CD4-positive, alpha-beta T cell treated with Interleukin-6 at 100 ng/mL for 8 hours (primary cell): ENCODE data around the gene GLIS1.

Source experiments
- DNase-seq: peaks from one replicate; pipeline ENCODE4 v3.0.0-alpha.2; 2020; ENCODE audit warnings: mixed read lengths, low spot score

Gene GLIS1

DNA sequence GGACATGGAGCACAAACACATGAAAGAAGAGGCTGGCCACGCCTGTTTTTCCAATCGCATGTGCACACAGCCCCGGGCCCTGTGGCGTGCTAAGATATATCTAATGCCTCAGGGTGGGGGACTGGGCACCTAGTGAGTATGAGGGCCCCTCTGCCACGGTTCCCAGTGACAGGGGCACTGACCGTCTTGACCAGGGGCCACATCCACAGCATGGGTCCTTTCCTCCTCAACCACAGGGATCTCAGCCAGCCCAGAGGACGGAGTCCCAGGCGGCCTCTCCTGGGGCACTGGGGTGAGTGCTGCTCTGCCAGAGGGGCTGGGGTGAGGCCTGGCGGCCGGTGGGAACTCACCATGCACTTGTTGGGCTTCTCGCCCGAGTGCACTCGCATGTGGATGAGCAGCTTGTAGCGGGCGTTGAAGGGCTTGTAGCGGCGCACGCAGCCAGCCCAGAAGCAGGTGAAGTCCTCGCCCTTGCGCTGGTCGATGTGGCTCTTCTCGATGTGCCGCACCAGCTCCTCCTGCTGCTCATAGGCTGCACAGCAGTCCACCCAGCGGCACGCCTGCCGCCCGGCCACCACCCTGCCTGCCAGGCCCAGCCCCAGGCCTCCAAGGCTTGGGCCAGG lies 145.1 kb downstream of the GLIS1 start:
- no peak for DNase-seq

DNA sequence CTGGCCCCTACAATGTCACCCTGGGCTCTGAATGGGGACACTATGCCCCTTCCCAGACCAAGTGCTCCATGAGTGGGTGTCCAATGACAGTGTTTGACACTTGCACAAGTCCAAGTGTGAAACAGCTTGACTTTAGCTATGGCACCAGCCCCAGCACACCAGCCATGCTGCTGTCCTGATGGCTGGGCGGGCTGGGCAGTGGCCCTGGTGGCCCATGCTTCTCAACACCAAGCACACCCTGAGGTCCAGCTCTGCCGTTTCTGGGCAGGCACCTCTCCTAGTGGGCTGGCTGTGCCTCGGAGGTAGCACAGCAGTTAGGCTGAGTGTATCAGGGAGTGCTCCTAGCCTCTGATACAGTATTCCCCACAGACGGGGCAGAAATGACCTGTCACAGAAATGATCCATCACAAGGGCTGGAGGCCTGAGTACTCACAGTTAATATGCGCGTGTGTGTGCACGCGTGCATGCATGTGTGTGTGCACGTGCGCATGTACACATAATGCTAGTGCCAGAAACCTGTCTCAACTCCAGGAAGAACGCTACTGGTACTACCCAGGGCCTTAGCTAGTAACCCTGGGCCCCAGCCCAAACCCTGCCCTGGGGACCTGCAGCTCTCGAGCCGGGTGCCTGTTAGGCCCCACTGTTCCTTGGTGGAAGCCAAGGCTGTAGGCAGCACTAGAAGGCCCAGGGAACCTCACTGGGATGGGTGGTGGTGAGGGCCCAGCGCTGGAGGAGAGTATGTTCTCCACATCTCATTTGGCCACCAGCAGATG lies 145.8 kb downstream of the GLIS1 start:
- DNase-seq = no peak

DNA sequence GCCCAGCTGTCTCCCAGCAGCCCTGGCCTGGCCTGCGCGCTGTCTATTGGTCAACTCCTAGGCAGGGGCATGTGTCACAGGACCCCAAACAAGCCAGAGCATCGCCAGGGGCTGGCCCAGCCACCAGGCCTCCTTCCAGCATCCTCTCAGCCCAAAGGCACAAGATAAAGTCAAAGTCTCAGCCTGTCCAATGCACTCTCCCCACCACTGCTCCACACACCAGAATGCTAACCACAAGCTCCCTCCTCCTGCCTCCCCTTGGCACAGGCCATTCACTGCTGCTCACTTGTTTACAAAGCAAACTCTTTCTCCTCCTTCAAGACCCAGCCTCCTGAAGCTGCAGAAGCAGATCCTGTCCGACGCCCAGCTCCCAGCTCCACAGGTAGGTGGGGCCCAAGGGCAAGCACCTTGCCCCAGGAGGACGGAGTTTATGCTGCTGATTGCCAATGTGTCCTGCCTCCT lies 146.4 kb downstream of the GLIS1 start:
- no peak for DNase-seq

DNA sequence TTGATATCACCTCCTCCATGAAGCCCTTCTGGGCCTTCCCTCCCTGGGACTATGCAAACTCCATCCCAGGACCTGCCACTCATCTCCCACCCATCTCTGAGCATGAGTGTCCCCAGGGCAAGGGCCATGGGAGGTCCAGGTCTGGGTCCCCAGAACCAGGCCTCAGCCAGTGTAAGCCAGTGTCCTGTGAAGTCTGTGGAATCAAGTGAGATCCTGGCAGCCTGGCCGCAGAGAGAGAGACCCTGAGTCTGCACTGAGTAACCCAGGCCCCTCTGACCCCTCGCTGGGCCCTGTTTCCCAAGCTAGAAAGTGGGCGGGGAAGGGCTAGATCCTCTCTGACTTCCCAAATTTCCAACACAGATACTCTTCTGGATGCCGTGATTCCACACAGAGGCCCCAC lies 147.0 kb downstream of the GLIS1 start:
- DNase-seq = no peak

DNA sequence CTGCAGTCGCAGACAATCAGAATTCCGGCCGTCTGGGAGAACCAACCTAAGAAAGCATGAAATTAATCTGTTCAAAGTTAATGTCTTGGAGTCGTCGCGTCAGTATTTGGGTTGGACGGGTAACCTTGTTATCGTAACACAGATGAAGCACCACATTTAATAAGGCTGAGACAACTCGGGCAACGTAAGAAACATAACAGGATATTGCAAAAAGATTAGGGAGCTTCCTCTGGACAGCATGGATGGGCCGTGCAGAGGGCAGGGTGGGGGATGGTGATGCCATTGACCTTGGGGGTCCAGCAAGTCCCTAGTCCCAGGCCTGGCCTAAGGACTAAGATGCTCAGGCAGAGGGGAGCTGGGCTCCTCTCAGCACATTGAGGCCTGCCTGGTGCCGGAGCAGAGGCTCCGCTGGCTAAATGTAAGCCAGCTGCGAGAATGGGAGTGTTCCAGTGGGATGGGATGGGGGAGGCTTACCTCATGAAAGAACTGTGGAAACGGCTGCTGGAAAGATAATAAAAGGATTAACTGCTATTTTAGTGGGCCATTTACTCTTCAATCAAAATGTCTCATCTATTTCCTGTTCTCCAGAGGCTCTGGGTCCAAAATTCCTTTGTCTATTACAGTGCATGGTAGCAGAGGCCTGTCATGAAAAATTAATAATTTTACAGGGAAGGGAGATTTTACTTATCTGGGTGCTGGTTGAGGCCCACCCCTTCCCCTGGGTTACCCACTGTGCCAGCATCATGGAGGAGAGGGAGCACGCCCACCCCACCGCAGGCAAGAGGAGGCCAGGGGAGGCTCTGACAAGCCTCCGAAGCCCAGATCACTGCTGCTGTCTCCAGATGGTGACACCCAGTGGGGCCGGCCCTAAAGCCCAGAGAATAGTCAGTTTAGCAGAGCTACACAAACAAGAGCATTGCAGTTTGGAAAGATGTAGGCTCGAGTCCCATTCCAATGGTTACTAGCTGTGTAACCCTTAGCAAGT lies 148.1 kb downstream of the GLIS1 start:
- no peak for DNase-seq

DNA sequence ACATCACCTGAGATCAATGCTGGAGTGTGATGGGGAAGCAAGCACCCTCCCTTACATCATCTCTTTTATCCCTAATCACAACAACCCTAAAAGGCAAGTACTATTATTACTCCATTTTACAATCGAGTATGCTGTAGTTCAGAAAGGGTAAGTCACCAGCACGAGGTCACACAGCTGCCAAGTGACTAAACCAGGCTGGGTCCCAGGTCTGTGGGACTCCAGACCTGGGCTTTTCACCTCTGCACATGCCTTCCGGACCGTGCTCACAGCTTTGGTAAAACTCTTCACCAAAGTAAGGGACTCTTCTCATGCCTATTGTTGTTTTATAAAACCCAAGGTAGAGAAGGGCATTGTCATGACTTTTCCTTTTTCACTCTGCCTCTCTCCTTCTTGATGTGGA lies 148.9 kb downstream of the GLIS1 start:
- no peak for DNase-seq

DNA sequence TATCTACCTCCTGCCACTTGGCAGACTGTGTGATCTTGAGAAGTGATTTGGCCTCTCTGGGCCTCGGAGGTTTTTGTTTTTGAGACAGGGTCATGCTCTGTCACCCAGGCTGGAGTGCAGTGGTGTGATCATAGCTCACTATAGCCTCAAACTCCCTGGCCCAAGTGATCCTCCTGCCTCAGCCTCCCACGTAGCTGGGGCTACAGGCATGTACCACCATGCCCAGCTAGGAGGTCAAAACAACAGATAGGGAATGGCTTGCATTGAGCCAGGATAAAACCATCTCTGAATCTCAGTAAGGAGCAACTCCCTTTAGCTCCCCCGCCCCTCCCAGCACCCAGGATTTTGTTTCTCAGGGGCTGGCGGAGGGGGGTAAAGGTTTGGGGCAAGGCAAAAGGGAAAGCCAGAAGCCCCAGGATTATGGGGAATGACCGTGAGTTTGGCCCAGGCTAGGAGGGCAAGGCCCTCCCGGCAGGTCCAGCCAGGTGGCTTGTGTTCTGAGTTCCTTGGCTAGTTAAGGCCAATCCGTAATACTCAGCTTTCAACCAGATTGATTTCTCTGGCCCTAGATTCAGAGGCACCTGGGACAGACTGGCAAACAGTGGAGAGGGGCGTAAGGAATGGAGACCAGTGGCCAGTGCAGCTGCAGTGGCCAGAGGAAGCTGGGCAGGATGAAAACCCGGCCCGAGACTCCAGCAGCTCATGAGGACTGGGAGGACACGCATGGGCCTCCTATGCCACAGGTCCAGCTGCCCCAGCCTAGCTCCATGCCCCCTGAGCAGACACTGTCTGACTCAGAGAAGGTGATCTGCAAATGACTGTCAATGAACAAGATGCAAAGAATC lies 149.7 kb downstream of the GLIS1 start:
- DNase-seq = no peak

DNA sequence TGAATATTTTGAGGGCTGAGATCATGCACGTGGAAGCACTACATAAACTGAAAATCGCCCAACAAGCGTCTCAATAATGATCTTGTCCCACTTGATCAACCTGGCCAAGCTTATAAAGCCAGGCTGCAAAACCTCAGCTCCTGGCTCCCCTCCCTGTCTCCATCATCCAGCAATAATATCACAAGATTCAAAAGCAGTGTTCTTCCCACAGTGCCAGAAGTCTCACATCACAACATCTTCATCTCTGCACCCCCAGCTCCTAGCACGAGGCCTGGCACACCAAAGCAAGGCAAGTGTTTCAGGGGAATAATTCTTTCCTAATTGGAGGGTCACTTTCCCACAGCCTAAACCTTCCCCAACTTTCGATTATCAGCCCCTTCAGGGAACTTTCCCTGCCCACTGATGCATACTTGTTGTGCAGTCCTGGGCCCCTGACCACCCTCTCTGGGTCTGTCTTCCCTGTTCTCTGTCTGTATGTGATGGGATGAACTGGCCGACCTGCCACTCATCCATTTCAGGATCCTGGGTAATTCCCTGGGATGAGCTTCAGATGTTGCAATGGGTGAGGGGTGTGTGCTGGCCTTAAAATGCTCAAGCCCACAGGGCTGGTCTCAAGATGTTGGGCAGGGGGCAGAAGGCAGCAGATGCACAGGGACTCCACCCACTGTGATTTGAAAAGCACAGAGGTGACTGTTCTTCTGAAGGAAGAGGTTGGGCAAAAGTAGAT lies 150.7 kb downstream of the GLIS1 start:
- DNase-seq = no peak

DNA sequence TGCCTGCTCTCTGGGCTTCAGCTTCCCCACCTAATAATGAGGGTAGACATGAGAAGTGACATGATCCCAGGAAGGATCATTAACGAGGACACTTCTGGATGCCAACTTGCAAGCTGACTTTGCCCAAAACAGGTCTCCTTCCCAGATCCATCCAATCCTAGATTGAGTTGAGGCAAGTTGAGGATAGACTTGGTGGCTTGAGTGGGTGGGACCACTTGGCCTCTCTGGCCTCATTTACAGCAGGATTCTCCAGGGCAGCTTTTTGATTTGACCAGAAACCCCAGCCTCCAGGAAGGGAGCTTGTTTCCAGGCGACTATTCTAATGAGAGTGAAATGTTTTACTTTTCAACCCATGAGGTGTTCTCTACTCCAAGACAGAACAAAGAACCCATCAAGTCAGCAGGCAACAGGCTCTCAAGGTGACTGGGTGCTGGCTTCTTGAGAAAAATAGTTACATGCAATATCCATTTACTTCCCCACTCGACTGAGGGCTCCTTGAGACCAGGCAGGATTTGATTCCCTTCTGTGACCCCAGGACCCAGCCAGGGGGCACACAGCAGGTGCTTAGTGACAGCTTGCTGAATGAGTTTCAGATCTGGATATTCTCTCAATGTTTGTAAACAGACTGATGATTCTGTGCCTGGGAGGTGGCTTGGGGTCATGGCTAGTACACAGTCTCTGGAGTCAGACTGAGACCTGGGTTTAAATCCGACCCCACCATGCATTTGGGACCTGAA lies 151.5 kb downstream of the GLIS1 start:
- no peak for DNase-seq

DNA sequence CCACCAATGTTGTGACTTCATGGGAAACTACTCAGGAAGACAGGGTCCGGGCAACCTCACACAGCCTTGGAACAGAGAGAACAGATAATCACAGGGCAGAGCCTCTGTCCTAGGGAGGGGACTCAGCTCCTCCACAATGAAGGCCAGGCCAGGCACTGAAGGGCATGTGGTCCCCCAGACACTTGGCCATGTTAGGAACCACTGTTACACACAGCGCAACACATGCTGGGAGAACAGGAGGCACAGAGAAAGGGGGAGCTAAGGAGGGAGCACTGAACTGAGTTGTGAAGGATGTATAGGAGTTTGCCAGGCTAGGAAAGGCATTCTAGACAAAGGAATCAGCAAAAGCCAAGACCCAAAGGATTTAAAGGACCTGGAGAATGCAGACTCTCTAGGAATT lies 152.2 kb downstream of the GLIS1 start:
- DNase-seq = no peak

DNA sequence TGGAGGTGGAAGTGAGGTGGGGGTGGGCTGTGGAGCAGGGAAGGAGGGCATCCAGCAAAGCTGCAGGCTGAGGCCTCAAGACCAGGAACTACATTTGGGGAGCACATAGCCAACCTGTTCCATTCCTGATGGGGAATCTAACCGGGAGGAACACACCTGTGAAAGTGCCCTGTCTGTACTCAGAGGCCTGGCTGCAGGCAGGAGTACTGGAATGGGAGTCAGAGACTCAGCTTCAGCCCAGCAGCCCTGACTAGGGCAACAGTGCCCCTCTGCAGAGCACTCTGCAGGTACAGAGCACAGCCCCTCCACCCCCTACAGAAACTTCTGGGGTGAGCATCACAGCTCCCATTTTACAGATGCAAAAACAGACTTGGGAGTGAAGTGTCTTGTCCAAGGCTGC lies 153.4 kb downstream of the GLIS1 start:
- no peak for DNase-seq

DNA sequence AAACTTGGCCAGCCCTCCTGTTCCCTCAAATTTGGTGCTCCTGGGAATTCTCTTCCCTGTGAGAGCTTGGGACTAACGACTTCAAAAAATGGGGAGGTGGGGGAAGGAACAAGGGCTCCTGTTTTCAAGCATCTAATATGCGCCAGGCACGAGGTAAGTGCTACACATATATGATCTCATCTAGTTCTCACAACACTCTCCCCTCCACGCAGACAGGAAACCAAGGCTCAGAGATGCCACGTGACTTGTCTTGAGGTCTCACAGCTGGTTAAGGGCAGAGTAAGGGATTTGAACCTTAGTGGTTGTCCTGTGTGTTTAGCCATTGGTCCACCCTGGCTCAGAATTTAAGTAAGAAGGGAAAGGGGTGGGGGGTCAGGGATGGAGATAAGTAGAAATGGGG lies 153.8 kb downstream of the GLIS1 start:
- DNase-seq = peak; percentile 29

DNA sequence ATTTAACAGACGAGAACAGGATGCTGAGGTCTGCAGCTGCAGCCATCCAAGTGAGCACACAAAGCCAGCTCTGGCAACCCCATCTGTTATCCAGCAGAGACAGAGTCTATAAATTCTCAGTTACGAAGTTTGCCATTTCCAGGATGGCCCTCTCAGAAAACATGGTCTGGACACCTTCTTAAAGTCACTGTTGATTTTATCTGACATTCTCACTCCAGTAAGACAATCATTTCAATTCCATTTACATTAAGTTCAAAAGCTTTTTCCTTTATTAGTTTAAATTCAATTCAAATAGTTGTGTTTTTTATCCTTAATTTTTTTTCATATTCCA lies 154.2 kb downstream of the GLIS1 start:
- DNase-seq = no peak

DNA sequence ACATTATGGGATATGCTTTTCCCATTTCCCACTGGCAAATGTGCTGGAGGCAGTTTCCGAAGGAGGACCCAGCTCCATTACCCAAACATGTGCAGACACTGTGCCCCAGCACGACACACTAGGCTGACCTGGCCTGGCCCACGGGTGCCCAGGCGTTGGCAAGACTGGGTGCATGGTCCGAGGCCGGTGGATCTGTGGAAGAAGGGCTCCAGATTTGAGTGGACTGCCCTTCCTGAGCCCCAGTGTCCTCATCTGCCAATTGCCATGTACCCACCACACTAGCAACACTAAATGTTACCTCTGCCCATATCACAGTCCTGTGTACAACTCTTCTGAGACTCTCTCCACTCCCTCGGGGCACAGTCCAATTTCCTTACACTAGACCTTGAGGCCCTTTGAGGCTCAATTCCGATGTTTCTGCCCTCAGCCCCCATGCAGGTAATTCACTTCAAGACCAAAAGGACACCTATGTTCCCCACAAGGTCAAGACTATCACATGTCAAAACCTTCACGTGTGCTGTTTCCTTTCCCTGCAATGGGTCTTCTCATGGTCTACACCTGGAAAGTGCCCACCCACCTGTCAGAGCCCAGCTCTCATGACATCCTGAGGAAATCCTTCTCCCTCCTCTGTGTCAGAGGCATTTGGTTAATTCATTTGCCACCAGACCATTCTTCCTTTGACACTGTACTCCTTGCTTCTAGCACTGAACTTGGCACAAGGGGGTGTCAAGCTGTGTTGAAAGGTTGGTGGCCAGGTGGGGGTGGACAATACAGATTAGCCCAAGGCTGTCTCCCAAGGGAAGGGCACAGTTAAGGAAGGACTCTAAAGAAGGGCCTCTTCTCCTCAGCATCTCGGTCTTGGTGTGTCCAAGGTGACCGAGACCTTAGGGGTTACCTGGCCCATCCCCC lies 154.8 kb downstream of the GLIS1 start:
- no peak for DNase-seq

DNA sequence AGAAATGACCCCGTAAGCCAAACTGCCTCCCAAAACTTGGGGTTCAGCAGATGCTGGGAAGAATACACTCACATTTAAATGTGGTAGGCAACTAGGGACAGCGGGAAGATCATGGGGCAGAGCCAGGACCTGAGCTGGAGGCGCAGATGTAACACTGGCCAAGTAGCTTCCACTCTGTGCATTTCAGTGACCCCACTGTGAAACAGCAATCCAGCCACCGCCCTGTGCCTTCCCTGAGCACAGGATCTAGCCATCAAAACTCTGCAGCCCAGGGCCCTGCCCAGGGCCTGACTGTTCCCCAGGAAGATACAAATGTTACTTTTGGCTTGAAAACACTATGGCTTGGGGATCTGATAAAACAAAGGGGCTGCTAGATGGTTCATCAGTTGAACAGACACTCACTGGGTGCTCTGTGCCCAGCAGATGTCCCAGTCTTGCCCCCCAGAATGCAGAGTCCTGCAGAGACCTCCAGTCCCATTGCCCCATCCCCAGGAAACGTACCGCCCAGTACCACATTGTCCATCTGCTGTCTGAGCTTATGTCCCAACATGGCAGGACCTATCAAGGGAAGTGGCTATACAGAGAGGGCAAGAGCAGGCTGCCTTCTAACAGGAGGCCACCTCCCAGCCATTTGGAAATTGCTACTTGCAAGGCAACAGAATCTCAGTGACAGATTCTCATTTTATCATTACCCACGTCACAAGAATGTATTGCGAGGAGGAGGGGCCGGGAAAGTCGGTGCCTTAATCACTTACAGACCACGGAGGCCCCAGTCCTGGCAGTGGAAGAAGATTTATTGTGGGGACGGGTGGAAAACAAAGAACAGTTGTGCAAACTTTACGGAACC lies 155.7 kb downstream of the GLIS1 start:
- DNase-seq = no peak

DNA sequence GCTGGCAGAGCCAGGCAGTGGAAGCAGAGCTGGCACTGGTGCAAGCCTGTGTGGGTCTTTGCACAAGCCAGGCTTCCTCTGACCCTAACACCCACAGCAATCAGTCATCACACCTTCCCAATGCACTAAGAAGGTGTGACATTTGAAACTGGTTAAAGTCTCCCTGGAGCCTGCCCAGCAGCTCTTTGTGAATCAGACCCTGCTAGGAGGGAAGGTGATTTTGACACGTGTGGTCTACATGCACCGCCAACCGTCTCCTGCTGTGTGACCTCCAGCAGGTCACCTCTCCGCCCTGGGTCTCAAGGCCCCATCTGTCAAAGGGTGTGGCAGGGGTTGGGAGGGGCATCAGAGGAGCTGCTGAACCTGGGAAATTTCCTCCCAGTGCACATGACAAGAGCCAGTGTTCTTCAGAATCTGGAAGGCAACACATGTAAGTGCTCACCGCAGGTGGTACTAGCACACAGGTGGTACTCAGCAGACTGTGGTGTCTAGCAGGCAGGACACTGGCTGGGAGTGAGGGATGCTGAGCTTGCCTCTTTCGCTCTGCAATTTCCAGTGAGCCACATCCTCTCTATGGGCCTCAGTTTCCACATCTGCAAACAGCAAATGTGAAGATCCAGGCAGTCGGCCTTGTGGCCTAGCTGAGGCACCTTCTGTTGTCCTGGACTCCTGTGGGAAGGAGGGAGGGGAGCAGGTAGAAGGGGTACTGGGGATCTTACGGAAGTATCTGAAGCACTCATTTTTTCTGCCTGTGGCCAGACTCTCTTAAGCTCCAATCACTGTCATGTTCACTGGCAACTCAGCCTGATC lies 156.5 kb downstream of the GLIS1 start:
- no peak for DNase-seq

DNA sequence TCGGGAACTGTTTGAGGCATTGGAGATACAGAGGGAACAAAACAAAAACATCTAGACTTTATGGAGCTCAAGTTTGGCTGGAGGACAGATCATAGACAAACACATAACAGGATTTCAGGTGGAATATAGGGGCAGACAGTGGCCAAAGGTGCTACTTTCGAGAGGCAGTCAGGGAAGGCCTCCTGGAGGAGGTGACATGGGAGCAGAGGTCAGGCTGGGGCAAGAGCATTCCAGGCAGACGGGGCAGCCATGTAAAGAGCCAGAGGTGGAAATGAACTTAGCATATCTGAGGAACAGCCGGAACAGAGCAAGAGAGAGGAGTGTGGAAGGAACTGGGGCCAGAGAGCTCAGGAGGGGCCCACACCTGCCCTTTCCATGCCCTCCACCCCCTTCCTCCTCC lies 157.5 kb downstream of the GLIS1 start:
- no peak for DNase-seq
